ENCODE measurements around the gene MYF6.

GRCh38 chr12:80690090-80690489 is 17.3 kb upstream of the MYF6 start:
- TF ChIP-seq CTCF (IDR thresholded peaks at IDR 0.05; ENCODE audit: insufficient read depth, low read length) (no peak), REST (IDR thresholded peaks at IDR 0.05; ENCODE audit: insufficient replicate concordance, low read depth) (no peak), POLR2AphosphoS5 (IDR thresholded peaks at IDR 0.05; ENCODE audit: low read depth) (no peak), GABPA (IDR thresholded peaks at IDR 0.05; ENCODE audit: low read depth) (no peak), SPI1 (IDR thresholded peaks at IDR 0.05; ENCODE audit: borderline replicate concordance, low read depth) (no peak)

All from HL-60 (cell line).